Fibroblast of lung (primary cell): ENCODE data around the gene ALG12.

Experiments used
- CTCF ChIP-seq, 2 donors: IDR thresholded peaks in 1 of 2; conservative IDR thresholded peaks in 1 of 2; 1 replicate in 1 of 2; 2 replicates in 1 of 2; pipeline ENCODE4 v1.5.1; 2011 to 2012; ENCODE audit warnings: low read length in 2 of 2, control low read depth in 1 of 2, inconsistent platforms in 1 of 2, low read depth in 1 of 2, mild to moderate bottlenecking in 1 of 2
- EZH2 ChIP-seq: IDR thresholded peaks from 2 replicates; pipeline ENCODE4 v1.5.1; 2012; ENCODE audit warnings: low read length, control low read depth, mild to moderate bottlenecking; ENCODE audit errors: missing control alignments

DNA sequence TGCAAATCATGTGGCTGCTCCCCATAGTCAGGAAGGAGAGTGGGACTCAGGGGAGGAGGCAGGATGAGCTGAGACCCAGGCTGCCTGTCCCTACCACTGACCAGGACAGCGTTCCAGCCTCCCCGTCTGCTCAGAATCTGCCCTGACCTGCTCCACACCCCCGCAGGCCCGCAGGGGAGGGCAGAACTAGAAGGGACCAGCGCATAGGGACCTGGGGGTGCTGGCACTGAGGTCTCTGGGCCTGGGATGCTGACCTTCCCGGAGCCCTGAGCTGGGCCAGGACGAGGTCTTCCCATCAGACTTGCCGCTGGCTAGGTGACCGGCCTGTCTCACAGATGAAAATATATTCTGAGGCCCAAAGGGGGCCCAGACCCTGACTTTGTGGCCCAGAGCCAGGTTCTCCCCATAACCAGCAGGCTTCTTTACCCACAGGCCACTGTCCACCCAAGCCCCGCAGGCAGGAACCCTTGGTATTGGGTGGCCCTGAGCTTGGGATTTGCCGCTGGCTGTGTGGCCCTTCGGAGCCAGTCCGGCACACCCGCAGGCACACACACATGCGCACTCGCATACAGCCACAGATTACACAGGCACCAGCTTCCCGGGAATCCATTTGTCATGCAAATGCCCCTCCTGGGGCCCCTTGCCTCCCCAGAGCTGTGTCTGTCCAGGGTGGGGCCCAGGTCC, 28.5 kb upstream of the ALG12 start:
- TF ChIP-seq CTCF (conservative IDR thresholded peaks at IDR 0.05 in 1 of 2, IDR thresholded peaks at IDR 0.05 in 1 of 2; ENCODE audit: low read depth in 1 of 2, low read length in 2 of 2) (no peak), EZH2 (no peak)
